ENCODE data around the gene MIOX.
"Not testable (repeated sequence)": the region's sequence is repeated elsewhere in the genome, so short reads cannot be mapped to it uniquely, and the experiment has no call there.

Gene MIOX

GRCh38 chr22:50528682-50529415 is 42.2 kb downstream of the MIOX start:
- DNase-seq (ENCODE audit: low read depth in 1 of 2, low spot score in 1 of 2): no peak

- DNase-seq (ENCODE audit: low read depth in 1 of 2, low spot score in 1 of 2): no peak
Measured at GRCh38 chr22:50529416-50529896, 42.8 kb downstream of the MIOX start.

GRCh38 chr22:50529897-50530579 is 43.4 kb downstream of the MIOX start, which contains the start of gene TYMP:
Gene TYMP, minus strand, starts transcription at chr22:50530012. Its CDS starts 303 bp downstream, at chr22:50529709.
- peak in 1 of 2 donors; percentile 61 for DNase-seq (ENCODE audit: low read depth in 1 of 2, low spot score in 1 of 2)

- DNase-seq (ENCODE audit: low read depth in 1 of 2, low spot score in 1 of 2): no peak
Measured at GRCh38 chr22:50530580-50530876, 43.9 kb downstream of the MIOX start.

- peak; percentile 60 to 72 for DNase-seq (ENCODE audit: low read depth in 1 of 2, low spot score in 1 of 2)
Measured at GRCh38 chr22:50530877-50531545, 44.4 kb downstream of the MIOX start.

GRCh38 chr22:50531546-50531961 is 44.9 kb downstream of the MIOX start:
- peak in 1 of 2 donors; percentile 66 for DNase-seq (ENCODE audit: low read depth in 1 of 2, low spot score in 1 of 2)

GRCh38 chr22:50531962-50532674 is 45.5 kb downstream of the MIOX start:
- no peak for DNase-seq (ENCODE audit: low read depth in 1 of 2, low spot score in 1 of 2)

- DNase-seq (ENCODE audit: low read depth in 1 of 2, low spot score in 1 of 2): no peak
Measured at GRCh38 chr22:50532824-50533796, 46.5 kb downstream of the MIOX start.

GRCh38 chr22:50533856-50534711 is 47.4 kb downstream of the MIOX start:
- not testable (repeated sequence) for DNase-seq (ENCODE audit: low read depth in 1 of 2, low spot score in 1 of 2)

GRCh38 chr22:50535113-50535512 is 48.5 kb downstream of the MIOX start:
- no peak for DNase-seq (ENCODE audit: low read depth in 1 of 2, low spot score in 1 of 2)

- DNase-seq (ENCODE audit: low read depth in 1 of 2, low spot score in 1 of 2): no peak
Measured at GRCh38 chr22:50536226-50536625, 49.6 kb downstream of the MIOX start.

- DNase-seq (ENCODE audit: low read depth in 1 of 2, low spot score in 1 of 2): no peak
Measured at GRCh38 chr22:50537765-50538164, 51.1 kb downstream of the MIOX start.

Data from activated T-helper 1 cell treated with anti-CD3 and anti-CD28 coated beads, Interleukin-2, amount 50 U/mL, for 16 hours (primary cell).